Inferior parietal cortex (tissue), 1 donor: ENCODE results near the gene PTPRD.
A peak's percentile ranks its signal among the peaks of the same experiment; 100 is the strongest.

Experiments used
- DNase-seq: peaks from one replicate; pipeline ENCODE4 v3.0.0-alpha.2; 2016; ENCODE audit errors: extremely low spot score

Gene PTPRD

GRCh38 chr9:8531826-8532415, 2080.9 kb downstream of the PTPRD start:
- DNase-seq: no peak

- no peak for DNase-seq
Measured at GRCh38 chr9:8521112-8521511, 2091.7 kb downstream of the PTPRD start.

GRCh38 chr9:8515748-8516147, 2097.1 kb downstream of the PTPRD start:
- DNase-seq: no peak

- DNase-seq: no peak
Measured at GRCh38 chr9:8514760-8515159, 2098.0 kb downstream of the PTPRD start.

- DNase-seq: no peak
Measured at GRCh38 chr9:8508671-8509290, 2104.0 kb downstream of the PTPRD start.

- no peak for DNase-seq
Measured at GRCh38 chr9:8494571-8494970, 2118.2 kb downstream of the PTPRD start.

GRCh38 chr9:8492679-8493078, 2120.1 kb downstream of the PTPRD start:
- no peak for DNase-seq

- no peak for DNase-seq
Measured at GRCh38 chr9:8492024-8492423, 2120.8 kb downstream of the PTPRD start.

- DNase-seq: no peak
Measured at GRCh38 chr9:8491563-8491962, 2121.2 kb downstream of the PTPRD start.

GRCh38 chr9:8489835-8490234, 2123.0 kb downstream of the PTPRD start:
- no peak for DNase-seq

- DNase-seq: no peak
Measured at GRCh38 chr9:8486095-8486494, 2126.7 kb downstream of the PTPRD start.

- DNase-seq: no peak
Measured at GRCh38 chr9:8484597-8485191, 2128.1 kb downstream of the PTPRD start.

- no peak for DNase-seq
Measured at GRCh38 chr9:8477450-8477849, 2135.4 kb downstream of the PTPRD start.

GRCh38 chr9:8474937-8475336, 2137.9 kb downstream of the PTPRD start:
- no peak for DNase-seq

GRCh38 chr9:8473244-8474020, 2139.4 kb downstream of the PTPRD start:
- DNase-seq: no peak

- no peak for DNase-seq
Measured at GRCh38 chr9:8468045-8468637, 2144.7 kb downstream of the PTPRD start.

- peak; percentile 36 for DNase-seq
Measured at GRCh38 chr9:8457816-8458215, 2155.0 kb downstream of the PTPRD start.

- DNase-seq: no peak
Measured at GRCh38 chr9:8457055-8457454, 2155.7 kb downstream of the PTPRD start.

- no peak for DNase-seq
Measured at GRCh38 chr9:8456344-8456743, 2156.5 kb downstream of the PTPRD start.

- no peak for DNase-seq
Measured at GRCh38 chr9:8450810-8451545, 2161.8 kb downstream of the PTPRD start.

- no peak for DNase-seq
Measured at GRCh38 chr9:8448226-8448625, 2164.6 kb downstream of the PTPRD start.

- DNase-seq: no peak
Measured at GRCh38 chr9:8447601-8448000, 2165.2 kb downstream of the PTPRD start.
